HG03139 (cell line): ENCODE results near the gene UGT1A9.

Experiments
- ATAC-seq: cut with Tn5 transposase; IDR thresholded peaks from one replicate; pipeline ENCODE4 v1.9.1; 2021; ENCODE audit not compliant: unreplicated experiment

UGT1A9 gene

GRCh38 chr2:233794128-233794658 is 122.5 kb downstream of the UGT1A9 start:
- no peak for ATAC-seq

GRCh38 chr2:233795735-233796171 is 124.1 kb downstream of the UGT1A9 start:
- ATAC-seq: no peak

- no peak for ATAC-seq
Observed at GRCh38 chr2:233796254-233796653, 124.6 kb downstream of the UGT1A9 start.

- no peak for ATAC-seq
Observed at GRCh38 chr2:233798335-233799086, 126.8 kb downstream of the UGT1A9 start.

- ATAC-seq: no peak
Observed at GRCh38 chr2:233799087-233799665, 127.5 kb downstream of the UGT1A9 start.

GRCh38 chr2:233799716-233800115 is 128.0 kb downstream of the UGT1A9 start:
- ATAC-seq: no peak

GRCh38 chr2:233800208-233800607 is 128.5 kb downstream of the UGT1A9 start:
- no peak for ATAC-seq

- ATAC-seq: no peak
Observed at GRCh38 chr2:233801357-233802131, 129.8 kb downstream of the UGT1A9 start.

- no peak for ATAC-seq
Observed at GRCh38 chr2:233802132-233802815, 130.6 kb downstream of the UGT1A9 start.

GRCh38 chr2:233803292-233803911 is 131.7 kb downstream of the UGT1A9 start:
- no peak for ATAC-seq

- no peak for ATAC-seq
Observed at GRCh38 chr2:233803994-233804393, 132.3 kb downstream of the UGT1A9 start.

- no peak for ATAC-seq
Observed at GRCh38 chr2:233807215-233807865, 135.6 kb downstream of the UGT1A9 start.

GRCh38 chr2:233807966-233808935 is 136.6 kb downstream of the UGT1A9 start:
- ATAC-seq: no peak

GRCh38 chr2:233810385-233810784 is 138.7 kb downstream of the UGT1A9 start:
- no peak for ATAC-seq

GRCh38 chr2:233811087-233811486 is 139.4 kb downstream of the UGT1A9 start:
- ATAC-seq: no peak

- ATAC-seq: no peak
Observed at GRCh38 chr2:233811732-233812131, 140.0 kb downstream of the UGT1A9 start.

- ATAC-seq: no peak
Observed at GRCh38 chr2:233813236-233814055, 141.7 kb downstream of the UGT1A9 start.
